GM21825 (cell line): Measurements from ENCODE around the gene CAMK2G.

ENCODE experiments used
- ATAC-seq: cut with Tn5 transposase; IDR thresholded peaks from one replicate; pipeline ENCODE4 v1.9.1; 2021; ENCODE audit warnings: mild to moderate bottlenecking, moderate library complexity; ENCODE audit not compliant: unreplicated experiment

The CAMK2G gene

GRCh38 chr10:73780966-73781365 lies 93.4 kb downstream of the CAMK2G start:
- no peak for ATAC-seq

DNA sequence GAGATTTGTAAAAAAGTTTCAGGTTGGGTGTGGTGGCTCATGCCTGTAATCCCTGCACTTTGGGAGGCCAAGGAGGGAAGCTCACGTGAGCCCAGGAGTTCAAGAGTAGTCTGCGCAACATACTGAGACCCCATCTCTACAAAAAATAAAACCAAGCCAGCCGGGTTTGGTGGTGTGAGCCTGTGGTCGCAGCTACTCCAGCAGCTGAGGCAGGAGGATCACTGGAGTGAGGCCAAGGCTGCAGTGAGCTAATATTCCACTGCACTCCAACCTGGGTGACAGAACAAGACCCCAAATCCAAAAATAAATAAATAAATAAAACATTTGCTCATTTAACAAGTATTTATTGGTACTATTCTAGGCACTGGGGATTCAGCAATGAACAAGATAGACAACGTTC lies 94.1 kb downstream of the CAMK2G start:
- no peak for ATAC-seq

DNA sequence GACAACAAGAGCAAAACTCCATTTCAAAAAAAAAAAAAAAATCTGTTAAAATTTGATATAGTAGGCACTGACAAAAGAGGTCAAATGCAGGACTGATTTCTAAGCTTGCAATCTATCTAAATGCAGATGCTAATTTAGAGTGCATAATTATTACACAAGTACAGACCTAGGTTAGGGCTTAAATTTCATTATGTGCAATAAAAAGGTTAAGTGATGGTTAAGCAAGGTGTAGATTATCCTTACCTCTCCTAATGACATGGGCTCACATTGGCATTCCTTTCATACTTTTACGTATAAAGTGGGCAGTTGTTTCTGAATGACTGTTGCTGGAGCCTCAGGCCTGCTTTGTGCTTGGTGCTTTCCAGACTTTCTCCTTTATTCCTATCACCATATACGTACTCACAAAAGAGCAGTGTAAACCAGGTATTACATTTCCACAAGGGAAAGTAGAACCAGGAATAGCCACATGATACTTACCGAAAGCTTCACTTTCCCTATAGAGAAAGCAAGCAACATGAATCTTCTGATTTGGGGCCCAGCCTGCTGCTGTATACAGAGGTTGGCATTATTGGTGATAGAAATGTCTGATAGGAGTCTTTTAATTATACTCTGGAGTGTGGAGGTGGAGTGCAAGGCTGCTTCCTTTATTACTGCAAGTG lies 94.7 kb downstream of the CAMK2G start:
- no peak for ATAC-seq

DNA sequence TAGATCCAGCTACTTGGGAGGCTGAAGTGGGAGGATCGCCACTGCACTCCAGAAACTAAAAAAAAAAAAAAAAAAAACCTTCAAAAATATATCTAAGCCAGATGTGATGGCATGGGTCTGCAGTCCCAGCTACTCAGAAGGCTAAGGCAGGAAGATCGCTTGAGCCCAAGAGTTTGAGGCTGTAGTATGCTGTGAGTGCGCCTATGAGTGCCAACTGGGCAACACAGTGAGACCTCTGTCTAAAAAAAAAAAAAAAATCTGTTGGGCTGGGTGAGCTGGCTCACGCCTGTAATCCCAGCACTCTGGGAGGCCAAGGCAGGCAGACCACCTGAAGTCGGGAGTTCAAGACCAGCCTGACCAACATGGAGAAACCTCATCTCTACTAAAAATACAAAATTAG lies 95.3 kb downstream of the CAMK2G start:
- no peak for ATAC-seq

DNA sequence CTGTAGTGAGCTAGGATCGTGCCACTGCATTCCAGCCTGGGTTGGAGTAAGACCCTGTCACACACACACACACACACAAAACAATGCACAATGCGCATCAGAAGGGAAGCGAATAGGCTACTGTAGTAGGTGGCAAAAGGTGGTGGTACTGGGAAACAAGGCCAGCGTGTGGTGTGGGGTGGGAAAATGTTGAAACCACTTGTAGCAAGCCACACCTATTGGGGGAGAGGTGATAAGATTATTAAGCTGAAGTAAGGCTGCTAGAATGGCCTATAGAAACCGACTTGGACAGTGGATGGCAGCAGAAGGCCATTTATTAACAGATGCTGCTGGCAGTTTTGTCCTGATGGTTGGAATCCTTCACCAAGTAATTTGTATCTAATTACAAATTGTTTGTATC lies 99.7 kb downstream of the CAMK2G start:
- no peak for ATAC-seq

- ATAC-seq = no peak
Observed at GRCh38 chr10:73773152-73773879, 101.0 kb downstream of the CAMK2G start.

GRCh38 chr10:73772281-73773151 lies 101.8 kb downstream of the CAMK2G start:
- ATAC-seq = peak; percentile 67

DNA sequence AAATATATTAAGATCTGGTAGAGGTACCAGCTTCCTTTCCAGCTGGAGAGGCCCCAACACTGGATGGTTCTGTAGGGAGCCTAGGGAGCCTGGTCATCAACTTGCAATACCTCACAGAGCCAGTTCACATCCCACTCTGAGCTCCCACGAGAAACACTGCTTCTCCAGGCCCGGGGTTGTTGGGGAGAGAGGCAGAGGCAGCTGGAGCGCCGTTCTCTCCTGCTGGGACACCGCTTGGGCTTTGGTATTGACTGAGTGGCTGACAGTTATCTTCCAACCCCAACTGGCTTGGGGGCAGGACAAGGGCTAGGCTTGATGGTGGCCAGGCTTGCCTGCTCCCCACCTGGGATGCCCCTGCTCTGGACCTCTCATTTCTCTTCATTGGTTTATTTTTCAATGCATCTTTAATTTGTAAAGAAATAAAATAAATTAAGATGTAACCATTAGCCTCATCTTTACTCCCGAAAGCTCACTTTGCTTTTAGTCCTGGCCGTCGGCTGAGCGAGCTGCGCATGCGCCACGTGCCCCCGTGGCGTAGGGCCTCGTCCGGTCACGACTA lies 102.6 kb downstream of the CAMK2G start:
- ATAC-seq = no peak

DNA sequence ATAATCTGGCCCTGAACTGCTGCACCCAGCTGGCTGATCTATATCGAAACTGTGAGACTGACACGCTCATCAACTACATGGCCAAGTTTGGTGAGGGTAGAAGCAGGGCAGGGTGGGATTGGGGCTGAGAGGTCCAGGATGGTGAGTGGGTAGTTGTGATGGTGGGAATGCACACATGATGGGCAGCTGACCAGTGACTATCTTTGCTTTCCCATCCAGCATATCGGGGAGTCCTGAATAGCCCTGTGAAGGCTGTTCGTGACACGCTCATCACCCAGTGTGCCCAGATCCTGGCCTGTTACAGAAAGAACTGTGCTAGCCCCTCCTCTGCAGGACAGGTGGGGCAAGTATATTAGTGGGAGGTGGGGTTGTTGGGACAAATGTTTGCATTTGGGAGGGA lies 105.0 kb downstream of the CAMK2G start:
- ATAC-seq = no peak

- no peak for ATAC-seq
Observed at GRCh38 chr10:73768881-73769280, 105.5 kb downstream of the CAMK2G start.

- ATAC-seq = no peak
Observed at GRCh38 chr10:73765066-73765465, 109.3 kb downstream of the CAMK2G start.

GRCh38 chr10:73763343-73763742 lies 111.0 kb downstream of the CAMK2G start:
- ATAC-seq = no peak

DNA sequence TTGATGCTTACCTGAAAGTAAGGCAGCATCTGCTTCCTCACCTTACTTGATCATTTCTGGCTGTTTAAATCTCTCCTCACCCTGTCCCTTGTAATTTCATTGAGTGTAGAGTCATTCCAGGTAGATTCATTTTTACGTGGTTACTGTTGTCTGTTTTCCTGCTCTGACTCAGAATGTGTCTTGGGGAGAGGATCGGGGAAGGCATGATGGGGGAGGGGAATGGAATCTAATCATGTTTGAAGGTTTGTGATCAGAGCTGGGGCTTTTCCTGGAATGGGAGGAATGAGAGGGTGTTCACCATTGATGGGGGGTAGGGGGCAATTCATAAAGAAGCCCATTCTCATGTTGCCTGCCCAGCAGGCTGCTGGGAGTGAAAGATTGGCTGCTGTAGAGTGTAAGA lies 111.4 kb downstream of the CAMK2G start:
- no peak for ATAC-seq
